T-helper 1 cell (primary cell): Measurements from ENCODE around the gene CHGA.

Experiments
- DNase-seq, 5 donors: peaks; one replicate each; pipeline ENCODE4 v3.0.0-alpha.2; 2012 to 2020

Gene CHGA

DNA sequence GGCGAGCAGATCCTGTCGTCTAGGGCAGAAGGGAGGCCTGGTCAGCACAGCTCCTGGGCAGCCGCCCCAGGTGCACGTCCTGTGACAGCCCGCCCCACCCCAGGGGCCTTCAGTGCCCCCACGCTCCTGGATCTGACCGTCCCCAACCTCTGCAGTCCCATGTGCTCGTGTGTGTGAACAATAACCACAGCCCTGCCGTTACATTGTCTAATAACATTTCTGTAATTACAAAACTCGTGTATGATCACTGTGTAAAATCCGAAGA lies 39.8 kb downstream of the CHGA start:
- no peak for DNase-seq

DNA sequence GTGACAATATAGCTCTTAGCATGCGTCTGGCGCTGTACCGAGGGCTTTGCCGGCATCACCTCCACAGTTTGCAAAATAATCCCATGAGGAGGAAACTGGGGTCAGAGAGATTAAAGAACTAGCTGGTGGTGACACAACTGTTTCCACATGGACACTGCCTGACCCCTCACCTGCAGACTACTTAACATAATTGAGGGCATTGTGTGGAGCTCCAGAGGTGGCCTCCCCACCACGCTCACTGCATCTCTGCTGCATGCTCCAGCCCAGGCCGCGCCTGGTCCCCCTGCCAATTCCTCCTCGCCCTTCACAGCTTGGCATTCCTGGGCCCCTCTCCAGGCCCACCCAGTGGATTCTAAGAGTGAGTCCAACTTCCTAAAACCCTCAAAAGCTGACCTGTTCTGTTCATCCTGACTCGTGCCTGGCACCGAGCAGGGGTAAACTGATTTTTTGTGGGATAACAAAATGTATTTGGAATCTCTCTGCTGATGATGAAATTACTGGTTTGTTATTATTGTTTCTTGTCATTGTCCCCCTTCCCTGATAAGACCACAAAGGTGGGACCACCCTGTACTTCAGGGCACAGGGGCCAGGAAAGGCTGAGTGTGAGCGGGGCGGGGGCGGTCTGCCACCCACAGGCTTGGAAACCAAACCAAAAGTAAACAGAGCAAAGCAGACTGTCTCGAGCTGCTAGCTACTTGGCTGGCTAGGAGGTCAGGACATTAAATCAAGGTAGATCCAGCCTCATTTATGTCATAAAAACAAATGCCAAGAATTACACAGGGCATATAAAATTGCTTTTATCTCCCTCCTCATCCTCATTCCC lies 40.6 kb downstream of the CHGA start:
- DNase-seq: no peak

DNA sequence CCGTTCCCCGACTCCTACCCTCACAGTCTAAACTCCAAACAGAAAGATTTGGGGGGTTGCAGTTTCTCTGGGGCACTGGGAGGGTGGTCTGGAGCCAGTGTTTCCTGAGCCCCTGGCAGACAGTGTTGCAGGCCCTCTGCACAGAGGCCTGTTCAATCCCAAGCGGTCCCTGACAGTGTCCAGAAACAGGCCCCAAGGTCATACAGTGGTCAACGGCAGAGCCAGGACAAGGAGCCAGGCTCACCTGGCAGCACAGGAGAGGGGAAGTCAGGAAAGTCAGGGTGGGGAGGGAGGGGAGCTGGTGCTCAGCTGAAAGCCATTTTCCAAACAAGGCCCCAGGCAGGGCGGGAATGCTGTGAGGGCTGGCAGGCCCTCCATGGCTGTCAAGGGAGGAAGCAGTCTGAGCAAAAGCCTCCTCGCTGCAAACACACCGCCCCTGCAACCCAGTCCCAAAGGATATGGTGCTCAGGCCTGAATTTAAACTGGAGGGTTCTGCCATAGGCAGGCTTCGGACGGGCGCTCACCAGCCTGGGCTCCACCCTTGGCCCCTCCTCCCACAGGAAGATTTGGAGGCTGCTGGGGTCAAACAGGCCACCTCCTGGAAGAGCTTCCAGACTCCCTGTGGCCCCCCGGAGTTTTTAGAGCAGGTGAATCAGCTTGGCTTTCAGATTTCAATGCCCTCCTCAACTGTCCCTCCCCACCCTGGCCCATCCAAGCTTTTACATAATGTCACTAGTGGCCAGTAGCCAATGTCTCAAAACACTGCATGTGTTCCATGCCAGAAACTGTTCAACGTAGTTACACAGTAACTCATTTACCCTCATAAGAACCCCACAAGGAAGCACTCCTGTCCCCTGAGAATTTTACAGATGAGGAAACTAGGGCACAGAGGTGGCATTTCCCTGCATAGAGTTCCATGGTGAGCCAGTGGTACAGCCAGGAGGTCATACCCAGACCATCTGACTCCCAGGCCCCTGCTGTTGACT lies 41.5 kb downstream of the CHGA start:
- no peak for DNase-seq

DNA sequence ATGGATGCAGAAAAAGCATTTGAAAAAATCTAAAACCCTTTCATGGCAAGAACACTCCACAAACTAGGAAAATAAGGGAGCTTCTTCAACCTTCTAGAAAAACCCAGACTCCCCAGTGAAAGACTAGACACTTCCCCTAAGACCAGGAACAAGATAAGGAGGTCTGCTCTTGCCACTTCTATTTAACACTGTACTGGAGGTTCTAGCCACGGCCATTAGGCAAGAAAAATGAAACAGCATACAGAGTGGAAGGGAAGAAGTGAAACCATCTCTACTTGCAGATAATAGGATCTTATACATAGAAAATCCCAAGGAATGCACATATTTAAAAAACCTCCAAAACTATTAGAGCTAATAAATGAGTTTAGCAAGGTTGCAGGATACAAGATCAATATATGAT lies 42.3 kb downstream of the CHGA start:
- DNase-seq: no peak

DNA sequence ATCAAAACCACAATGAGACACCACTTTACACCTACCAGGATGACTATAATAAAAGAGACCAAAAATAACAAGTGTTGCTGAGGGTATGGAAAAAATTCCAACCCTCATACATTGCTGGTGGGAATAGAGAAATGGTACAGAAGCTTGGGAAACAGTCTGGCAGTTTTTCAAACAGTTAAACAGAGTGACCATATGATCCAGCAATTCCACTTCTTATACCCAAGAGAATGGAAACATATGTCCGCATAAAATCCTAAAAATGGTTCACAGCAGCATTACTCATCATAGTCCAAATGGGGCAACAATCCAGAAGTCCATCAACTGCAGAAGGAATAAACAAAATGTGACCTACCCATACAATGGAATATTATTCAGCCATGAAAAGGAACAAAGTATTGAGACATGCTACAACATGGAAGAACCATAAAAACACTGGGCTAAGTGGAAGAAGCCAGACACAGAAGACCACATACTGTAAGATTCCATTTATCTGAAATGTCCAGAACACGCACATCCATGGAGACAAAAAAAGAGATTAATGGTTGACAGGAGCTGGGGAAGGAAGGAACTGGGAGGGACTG lies 44.5 kb downstream of the CHGA start:
- no peak for DNase-seq

DNA sequence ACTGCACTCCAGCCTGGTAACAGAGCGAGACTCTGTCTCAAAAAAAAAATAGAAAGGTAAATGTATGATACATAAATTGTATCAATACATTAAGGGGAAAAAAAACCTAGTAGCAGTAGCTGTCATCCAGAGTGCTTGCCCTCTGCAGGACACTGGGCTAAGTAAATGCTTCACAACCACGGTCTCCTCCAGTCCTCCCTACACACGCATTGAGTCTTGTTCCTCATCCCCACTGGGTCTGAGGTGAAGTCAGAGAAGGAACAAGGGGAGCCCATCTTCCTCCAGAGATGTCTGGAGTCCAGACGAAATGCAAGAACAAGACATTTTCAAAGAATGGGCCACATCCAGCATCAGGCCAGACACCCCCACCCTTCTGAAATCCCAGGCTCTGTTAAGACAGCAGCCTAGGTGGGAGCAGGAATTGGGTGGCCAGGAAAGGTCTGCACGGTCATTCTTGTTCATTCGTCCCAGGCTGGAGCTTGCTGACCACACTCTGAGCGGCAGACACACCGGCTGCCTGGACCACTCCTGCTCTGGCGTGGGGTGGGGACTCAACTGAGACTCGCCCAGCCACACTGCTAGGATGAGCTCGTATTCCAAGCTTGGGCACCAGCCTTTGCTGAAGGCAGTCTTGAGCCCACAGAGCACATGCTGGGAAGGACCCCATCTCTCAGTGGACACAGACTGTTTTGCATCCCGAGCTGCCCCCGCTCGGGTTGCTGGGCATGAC lies 45.5 kb downstream of the CHGA start:
- DNase-seq: no peak

DNA sequence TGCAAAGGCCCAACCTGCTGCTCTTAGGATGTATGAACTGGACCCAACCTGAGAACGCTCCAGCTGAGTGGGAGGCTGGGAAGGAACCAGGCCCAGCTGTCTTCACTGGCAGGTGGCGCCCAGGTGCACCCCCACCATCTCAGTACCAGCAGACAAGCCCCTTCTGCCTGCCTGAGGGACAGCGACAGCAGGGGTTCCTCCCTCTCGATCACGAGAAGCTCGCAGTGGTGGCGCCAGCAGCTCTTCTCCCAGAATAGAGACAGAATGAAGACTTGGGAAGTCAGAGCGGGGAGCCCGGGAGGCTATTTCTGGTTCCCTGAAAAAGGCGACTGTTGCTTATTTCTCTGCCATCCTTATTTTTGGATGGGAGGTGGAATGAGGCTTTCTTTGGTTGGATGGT lies 46.5 kb downstream of the CHGA start:
- no peak for DNase-seq

DNA sequence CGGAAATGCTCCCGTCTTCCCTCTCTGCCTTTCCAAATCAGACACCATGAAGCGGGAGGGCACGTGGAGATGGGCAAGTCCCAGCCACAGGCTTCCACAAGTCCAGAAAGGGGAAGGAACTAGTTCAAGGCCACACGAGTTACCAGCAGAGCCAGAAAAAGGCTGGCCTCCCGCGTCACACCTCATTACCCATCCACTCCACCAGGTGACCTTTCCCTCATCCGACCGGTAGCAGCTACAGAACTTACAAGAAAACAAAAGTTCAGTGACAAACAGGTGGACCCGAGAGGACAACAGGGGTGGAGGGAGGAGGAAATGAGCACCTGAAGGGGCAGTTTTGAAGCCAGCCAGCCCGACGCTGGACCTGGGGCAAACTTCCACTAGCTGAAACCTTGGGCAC lies 46.9 kb downstream of the CHGA start:
- DNase-seq: no peak

DNA sequence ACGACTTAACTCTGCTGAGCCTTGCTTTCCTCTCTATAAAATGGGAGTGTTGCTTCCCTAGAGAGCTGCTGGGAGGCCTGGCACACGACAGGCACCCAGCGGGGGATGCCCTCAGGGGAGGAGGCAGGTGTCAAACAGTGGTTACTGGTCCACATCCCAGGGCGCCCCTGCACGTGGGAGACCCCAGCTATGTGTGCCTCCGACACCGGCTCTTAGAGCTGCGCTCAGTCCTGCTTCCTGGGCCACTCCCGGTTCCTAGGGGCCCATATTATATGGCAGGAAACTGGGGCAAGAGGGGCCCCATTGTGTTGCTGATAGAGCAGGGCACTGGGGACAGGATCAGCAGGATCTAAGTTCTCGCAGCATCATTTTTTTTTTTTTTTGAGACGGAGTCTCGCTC lies 47.3 kb downstream of the CHGA start:
- no peak for DNase-seq

DNA sequence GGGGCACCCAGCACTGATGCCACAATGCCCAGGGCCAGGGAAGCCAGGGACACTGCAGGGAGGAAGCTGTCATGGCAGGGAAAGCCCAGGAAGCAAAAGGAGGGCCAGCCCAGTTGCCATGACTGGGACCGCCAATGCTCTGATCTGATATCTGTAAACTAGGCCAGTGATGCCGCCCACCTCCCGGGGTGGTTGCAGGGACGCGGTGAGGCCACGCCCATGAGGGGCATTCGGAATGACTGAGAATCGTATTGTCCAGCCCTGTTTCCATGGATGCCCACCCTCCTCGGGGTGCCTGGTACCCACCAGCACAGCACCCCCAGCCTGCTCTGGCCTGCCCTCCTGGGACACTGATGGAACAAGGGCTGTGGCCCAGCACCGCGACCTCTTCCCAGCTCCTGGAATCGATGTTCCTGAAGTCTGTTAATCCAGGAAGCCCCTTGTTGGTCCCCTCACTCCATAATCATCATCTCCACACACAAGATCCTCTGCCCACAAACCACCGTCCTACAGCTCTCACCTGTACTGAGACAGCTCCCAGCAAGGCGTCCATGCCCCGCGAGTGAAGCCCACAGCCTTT lies 48.7 kb downstream of the CHGA start:
- DNase-seq: no peak

DNA sequence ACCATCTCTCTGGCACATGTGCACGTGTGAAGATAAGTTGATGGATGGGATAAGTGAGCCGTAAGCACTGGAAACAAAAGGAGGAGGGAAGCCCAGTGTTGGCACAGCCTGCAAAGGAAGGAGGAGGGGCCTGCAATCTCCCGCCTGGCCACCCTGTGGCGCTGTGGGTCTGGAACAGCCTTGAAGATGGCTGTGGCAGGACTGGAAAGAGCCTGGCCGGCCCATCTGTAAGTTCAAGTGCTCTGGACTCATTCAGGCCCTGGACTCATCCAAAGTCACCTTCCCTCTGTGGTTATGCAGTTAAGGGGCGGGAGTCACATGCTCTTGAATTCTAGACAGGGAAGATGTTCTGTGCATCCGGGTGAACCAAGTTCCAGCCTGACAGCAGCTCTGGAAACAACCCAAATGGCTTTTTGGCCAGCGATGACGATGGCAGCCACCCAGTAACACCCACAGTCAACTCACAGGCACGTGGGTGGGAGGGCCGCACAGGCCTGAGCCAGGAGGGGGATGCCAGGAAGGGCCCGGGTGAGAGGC lies 50.4 kb downstream of the CHGA start:
- no peak for DNase-seq

DNA sequence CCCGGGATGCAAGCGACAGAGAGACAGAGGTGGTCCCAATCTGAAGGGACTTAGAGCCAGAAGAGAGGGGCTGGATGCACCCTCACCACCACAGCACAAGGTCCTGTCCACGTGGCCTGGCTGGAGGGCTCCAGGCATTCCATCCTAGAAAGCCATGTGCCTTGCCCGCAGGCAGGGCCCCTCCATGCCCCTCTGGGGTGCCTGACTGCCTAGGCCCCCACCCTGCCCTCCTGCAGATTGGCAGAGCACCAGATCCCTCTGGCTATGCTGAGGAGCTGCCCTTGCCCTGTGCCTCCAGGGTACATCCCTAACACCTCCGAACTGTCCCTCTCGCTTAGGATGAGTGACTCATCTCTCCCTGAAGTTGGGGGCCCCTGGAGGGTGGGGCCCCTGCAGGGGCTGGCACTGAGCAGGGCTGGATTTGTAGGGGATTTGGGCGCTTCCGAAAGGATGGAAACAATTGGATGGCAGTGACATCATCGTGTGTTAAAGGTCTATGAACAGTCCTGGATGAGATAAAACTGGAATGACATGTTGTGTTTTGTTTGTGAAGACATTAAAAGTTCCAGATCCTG lies 50.9 kb downstream of the CHGA start:
- no peak for DNase-seq

DNA sequence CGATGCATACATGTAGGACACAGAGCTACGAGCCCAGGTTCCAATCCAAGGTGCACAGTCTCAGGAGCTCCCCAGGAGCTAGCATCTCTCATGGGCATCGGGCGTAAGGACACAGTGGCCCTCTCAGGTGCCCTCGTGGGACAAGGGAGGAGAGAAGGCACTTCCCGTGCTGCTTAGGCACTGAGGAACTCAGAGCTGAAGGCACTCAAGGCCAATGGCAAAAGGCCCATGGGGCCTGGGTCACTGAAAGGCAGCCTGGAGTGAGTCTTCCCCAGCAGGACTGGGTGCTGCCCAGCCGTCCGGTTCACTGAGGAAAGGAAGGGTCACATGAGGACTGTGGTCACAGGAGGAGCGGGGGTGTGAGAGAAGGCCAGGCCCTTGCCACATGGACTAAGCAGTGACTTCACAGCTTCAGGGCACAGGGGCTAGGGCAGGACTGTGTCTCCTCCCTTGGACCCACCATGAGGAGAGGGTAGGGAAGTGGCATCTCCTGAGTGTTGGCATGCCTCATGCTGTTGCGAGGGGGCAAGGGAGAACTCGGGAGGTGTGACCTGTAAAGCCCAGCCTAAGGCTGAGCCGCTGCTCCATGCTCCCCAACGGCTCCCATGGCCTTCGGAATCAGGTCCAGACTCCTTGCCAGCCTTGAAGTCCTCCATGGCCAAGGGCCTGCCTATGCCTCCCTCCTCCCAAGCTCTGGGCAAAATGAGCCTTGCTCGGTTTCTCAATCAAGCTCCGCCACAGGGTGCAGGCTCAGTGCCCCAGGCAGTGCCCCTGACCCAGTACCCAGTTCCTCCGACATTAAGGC lies 51.8 kb downstream of the CHGA start:
- no peak for DNase-seq

DNA sequence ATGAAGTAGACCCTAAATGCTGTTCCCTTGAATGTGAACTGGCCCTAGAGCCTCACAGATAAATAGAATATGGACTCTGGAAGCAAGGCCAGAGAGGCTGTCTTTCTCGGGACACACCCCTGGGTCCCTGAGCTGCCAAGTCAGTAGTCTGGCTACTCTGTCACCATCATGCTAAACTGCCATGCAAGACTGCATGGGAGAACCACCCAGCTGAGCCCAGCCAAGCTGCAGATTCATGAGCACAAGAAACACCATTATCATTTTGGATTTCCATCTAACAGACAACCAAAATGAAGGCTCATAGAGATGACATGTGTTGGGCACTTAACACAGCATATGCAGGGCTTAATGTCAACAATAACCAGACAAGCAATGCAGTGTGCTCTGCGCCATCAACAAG lies 53.3 kb downstream of the CHGA start:
- no peak for DNase-seq

DNA sequence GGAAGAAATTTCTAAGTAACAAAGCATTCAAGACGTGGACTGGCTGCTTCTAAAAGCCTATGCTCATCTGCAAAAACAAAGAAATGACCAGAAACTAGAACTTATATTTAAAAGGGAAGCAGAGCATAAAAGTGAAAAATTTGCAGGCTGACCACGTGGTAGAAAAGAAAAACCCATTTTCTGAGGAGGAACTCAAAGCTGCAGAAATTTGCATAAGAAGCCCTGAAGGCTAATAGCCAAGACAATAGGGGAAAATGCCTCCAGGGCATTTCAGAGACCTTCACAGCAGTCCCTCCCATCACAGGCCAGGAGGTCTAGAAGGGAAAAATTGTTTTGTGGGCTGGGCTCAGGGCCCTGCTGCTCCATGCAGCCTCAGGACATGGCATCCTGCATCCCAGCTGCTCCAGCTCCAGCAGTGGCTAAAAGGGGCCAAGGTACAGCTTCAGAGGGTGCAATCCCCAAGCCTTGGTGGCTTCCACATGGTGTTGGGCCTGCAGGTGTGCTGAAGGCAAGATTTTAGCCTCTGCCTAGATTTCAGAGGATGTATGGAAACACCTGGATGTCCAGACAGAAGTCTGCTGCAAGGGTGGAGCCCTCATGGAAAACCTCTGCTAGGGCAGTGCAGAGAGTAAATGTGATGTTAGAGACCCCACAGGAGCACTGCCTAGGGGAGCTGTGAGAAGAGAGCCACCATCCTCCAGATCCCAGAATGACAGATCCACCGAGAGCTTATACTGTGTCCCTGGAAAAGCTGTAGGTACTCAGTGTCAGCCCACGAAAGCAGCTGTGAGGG lies 55.5 kb downstream of the CHGA start:
- DNase-seq: no peak

DNA sequence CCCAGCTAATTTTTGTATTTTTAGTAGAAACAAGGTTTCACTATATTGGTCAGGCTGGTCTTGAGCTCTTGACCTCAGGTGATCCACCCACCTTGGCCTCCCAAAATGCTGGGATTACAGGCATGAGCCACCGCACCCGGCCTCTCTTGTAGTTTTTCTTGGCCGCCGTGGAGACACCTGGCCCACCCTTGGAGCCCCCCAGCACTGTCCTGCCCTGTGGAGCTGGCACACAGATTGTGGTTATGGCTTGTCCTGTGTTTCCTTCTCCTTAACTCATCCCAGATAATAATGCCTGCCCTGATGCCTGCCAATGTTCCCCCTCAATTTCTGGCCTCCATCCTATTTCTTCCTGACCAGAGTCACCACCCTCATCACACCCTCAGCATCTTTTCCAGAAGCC lies 57.9 kb downstream of the CHGA start:
- no peak for DNase-seq

DNA sequence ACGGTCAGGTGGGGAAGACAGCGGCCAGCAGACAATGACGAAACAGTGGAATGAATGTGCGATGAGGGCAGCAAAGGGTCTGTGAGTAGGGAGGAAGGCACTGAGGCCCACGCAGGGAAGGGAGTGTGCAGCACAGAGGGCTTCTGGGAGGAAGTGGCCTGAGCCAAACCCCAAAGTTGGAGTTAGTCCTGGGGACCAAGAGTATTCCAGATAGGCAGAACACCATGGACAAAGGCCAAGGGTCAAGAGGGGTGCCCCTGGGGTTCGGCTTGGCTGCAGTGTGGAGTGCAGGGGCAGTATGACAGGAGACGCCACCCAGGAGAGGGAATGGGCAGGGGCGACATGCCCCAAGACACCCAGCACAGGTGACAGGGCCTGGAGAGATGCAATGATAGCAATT lies 58.8 kb downstream of the CHGA start:
- DNase-seq: no peak

DNA sequence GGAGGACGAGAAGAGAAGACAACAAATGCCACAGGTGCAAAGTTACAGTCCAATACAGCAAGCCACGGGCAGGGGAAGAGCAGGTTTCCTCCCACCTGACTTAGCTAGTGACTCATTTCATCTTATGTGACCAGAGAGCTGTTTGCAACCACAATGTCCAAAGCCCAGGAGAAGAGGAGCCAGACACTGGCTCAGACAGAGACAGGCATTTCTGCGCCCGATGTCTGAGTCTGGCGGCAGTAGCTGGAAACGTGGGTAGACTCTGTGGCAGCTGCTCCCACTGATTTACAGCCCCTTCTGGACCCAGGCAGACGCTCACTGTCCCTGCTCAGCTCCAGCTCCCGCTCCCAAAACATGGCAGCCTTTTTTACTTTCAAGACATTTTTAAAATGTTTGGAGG lies 60.0 kb downstream of the CHGA start:
- no peak for DNase-seq

DNA sequence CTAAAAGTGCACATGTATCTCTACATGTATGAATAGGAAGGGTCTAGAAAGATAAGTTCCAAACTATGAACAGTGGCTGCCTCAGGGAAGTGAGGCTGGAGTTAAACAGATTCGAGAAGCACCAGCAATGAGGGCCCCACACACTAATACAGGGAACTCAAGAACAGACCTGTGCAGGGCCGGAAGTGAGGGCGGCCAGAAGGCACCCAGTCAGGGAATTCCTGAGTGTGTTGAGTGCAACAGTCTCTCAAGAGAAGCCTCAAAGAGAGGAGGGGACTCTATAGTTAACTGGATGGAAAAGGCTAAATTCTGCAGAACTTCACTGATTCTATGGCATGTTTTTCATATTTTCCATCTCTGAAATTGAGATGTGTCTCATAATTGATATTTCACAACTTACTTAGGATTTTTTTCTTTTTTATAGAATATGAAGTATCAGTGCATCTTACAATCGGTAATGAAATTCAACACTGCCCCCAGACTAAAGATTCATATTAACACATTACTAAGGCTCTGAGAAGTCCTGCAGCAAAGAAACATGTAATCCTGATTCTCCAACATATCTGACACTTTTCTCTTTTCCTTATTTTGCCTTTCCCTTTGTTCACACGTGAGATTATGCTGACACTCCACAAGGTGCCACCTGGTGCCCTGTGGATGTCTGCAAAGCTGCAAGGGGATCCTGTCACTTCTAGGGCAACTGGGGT lies 61.3 kb downstream of the CHGA start:
- DNase-seq: no peak
